Germinal center (tissue), 1 donor: Measurements from ENCODE around the gene MAP2K2.

Experiments used
- DNase-seq: peaks from one replicate; pipeline ENCODE4 v3.0.0; 2012; ENCODE audit warnings: mixed read lengths, low spot score

MAP2K2 gene

GRCh38 chr19:4099041-4099764 lies 24.7 kb downstream of the MAP2K2 start:
- no peak for DNase-seq

DNA sequence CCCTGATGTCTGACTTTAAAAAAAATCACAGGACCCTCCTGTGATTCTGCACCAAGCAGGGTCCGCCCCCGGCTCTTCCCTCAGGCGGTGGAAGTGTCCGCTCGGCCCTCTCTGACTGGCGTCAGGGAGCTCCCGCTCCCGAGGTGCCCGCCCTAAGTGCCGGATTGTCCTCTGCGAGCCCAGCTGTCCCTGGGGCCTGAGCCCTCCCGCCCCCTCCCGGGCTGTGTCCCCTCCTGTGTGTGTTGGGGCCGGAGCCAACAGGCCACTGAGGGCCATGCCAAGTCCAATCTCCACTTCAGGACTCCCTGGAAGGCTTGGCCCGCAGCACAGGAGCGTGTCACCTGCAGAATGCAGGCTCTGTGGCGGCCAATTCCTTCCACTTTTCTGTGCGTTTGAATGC lies 25.4 kb downstream of the MAP2K2 start:
- no peak for DNase-seq

- DNase-seq: no peak
These were observed 26.4 kb downstream of the MAP2K2 start for GRCh38 chr19:4097501-4097900.

- DNase-seq: no peak
These were observed 27.7 kb downstream of the MAP2K2 start for GRCh38 chr19:4096049-4096892.

- DNase-seq: no peak
These were observed 28.5 kb downstream of the MAP2K2 start for GRCh38 chr19:4095488-4095844.

- no peak for DNase-seq
These were observed 29.0 kb downstream of the MAP2K2 start for GRCh38 chr19:4094761-4095487.

DNA sequence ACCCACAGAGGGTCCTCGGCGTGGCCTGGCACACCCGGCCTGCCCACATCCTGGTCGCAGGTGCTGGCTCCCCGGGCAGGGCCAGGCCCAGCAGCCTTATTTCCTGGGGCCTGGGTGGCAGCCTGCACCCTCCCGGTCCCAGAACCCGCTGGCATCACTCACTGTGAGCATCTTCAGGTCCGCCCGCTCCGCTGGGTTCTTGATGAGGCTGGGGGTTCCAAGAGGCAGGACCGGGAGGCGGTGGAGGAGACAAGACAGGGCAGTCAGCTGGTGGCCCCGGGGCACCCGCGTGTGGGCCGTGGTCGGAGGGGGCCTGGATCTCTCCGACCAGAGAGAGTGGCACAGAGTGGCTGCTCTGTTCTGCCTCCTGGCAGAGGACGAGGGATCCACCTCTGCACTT lies 29.6 kb downstream of the MAP2K2 start:
- no peak for DNase-seq

DNA sequence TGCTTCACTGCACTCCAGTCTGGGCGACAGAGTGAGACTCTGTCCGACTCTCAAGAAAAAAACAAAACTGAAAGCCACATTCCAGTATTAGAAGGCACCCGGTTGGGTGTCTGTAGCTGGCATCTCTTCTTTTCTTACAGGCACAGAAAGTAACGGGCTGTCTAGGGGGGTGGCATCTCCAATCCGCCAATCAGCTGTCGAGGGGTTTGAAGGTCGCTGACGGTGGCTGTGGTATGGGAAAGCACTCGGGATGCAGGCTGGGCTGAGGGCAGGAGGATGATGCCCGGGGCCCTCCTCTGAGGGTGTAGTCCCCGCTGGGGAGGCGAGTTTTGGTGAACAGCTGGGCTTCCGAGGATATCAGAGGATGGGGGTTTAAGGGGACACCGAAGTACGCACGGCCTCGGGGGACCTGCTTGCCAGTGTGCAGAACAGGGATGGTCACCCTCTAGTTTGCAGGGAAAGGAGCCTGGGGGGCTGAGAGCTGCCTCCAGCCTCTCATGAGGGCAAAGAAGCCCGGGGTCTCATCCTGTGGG lies 30.2 kb downstream of the MAP2K2 start:
- DNase-seq: no peak

DNA sequence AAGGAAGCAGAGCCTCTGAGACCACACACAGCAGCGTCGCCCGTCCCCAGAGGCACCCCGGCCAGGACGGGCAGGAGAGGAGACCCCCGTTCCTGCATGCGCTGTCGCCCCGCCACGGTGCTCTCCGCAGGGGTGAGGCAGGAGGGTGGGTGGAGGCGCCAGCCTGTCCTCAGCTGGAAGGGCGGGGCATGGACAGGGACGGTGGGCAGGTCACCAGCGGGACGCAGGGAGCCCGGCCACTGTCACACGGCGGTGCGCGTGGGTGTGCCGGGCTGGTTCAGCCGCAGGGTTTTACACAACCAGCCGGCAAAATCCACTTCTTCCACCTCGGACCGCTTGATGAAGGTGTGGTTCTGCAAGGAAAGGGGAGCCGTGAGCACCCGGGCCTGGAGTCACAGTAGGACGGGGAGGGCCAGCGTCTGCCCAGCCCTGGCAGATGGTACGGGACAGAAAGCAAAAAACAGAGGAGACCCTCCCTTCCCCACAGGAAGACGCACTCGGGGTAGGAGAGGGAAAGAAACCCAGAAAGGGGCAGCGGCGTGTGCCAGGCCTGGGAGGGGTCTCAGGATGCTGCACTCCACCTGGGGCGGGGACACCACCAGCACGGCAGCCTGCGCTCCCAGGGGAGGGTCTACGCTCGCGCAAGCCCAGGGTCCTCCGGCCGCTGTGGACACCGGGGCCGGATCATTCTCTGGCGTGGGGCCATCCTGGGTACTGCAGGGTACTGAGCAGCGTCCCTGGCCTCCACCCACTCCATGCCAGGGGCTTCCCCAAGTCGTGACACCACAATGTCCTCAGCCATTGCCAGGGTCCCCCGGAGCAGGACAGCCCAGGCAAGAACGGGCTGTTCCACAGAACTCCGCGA lies 33.3 kb downstream of the MAP2K2 start:
- no peak for DNase-seq

- DNase-seq: no peak
These were observed 34.0 kb downstream of the MAP2K2 start for GRCh38 chr19:4089946-4090345.

DNA sequence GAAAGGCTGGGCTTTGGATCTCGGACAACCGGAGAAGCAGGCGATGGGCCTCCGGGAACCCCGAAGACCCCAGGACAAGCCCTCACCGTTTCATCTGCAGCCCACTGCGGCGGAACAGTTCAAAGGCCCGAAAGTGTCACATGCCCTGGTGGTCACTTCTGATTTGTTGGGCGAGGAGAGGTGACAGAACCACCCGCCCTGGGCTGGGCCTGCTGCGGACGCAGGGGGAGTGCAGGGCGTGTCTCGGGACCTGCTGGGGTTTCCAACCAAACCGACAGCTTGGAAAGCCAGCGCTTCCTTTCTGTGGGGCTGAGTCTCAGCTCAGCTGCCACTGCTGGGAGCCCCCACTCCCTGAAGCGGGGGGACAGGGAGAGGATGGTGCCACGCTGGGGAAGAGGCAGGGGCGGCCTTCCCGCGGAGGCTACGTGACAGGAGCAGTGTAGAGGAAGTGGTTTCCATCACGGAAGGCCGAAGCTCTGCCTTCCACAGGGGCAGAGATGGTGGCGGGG lies 34.5 kb downstream of the MAP2K2 start:
- no peak for DNase-seq

DNA sequence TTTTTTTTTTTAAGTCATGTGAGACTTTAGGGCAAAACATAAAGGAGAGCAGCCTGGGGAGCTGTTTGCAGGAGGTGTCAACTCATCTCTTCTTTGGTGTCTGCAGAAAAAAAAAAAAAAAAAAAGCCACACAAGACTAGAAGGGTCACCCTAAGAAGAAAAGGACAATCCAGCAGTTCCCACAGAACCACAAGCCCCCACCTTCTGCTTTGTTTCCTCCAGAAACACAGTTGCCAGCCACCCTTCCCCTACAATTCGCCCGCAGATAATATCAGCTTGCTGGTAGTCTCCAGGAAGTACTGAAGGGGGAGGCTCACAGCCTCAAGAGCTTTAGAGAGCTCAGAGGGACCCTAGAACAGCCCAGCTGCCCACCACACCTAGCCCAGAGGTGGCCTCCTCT lies 34.9 kb downstream of the MAP2K2 start:
- no peak for DNase-seq

- DNase-seq: no peak
These were observed 35.9 kb downstream of the MAP2K2 start for GRCh38 chr19:4087787-4088679.

DNA sequence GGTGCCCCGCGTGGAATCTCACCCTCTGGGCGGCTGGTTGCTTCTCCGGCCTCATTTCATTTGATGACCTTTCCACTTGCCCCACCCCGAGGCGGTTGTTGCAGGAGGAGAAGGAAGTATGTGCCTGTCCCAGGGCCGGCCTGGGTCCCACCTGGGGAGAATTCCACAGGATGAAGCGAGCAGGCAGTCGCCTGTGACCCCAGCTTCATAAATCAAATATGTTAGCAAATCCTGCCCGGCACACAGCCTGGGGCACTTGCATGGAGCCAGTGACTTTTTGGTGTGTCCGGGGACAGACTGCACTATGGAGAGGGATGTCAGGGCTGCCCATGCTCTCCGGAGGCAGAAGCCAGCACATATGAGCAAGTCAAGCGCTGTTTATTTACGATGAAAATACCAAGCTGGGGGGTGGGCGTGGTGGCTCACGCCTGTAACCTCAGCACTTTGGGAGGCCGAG lies 37.5 kb downstream of the MAP2K2 start:
- no peak for DNase-seq

DNA sequence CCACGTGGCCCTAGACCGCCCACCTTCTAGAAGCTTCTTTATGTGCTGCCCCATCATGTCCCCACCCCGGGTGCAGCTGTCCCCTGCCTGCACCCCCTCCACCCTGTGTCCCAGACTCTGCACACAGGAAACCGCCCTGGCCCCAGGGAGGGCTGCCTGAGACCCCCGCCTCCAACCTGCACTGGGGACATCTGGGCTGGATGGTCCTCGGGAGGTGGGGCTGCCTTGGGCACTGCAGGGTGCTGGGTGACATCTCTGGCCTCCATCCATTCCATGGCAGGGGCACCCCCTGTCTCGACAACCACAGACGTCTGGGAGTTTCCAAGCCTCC lies 39.4 kb downstream of the MAP2K2 start:
- DNase-seq: no peak

DNA sequence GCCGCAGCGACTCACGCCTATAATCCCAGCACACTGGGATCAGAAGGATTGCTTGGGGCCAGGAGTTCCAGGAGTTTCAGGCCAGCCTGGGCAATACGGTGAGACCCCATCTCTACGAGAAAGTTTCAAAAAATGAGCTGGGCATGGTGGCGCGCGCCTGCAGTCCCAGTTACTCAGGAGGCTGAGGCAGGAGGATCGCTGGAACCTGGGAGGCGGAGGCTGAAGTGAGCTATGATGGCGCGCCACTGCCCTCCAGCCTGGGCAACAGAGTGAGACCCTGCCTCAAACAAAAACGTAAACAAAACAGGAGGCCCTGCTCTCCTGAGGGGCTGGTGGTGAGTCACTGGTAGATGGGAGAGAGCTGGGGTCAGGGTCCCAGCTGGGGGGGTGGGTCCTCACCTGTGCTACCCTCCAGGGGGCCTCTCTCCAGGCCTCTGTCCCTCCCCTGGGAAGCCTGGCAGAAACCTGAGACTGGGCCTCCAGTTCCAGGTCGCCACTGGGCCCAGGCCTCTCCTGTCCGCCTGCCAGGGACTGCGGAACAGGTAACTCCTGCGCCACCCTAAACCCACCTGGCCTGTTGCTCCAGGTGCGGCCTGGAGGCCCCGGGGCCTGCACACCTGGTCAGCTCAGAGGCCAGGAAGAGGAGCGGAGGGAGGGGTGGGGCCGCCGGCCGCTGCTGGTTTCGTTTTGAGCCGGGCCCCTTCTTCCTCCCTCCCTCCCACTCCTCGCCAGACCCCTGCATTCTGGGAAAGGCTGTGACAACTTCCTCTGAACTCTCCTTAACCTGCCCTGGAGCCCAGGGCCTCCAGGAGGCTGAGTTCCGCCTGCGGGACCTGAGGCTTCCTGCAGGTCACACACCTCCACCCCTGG lies 40.0 kb downstream of the MAP2K2 start:
- no peak for DNase-seq

- DNase-seq: no peak
These were observed 41.8 kb downstream of the MAP2K2 start for GRCh38 chr19:4082172-4082571.

DNA sequence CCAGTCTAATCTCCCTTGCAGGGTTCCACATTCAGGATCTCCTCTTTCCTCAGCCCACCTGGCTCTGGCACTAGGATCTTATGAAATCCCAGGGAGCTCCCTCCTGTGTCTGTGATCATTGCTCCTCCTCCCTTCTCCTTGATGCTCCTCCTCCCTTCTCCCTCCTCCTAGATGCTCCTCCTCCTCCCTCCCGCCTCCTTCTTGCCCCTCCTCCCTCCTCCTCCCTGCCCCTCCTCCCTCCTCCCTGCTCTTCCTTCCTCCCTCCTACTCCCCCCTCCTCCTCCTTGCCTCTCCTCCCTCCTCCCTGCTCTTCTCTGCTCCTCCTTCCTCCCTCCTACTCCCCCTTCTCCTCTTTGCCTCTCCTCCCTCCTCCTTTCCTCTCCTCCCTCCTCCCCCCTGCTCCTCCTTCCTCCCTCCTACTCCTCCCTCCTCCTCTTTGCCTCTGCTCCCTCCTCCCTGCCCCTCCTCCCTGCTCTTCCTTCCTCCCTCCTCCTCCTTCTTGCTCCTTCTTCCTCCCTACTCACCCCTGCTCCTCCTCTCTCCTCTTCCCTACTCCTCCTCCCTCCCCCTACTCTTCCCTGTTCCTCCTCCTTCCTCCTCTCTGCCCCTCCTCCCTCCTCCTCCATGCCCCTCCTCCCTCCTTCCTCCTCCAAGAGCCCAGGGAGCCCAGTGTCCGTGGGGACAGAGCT lies 42.3 kb downstream of the MAP2K2 start:
- DNase-seq: no peak

GRCh38 chr19:4080473-4080872 lies 43.4 kb downstream of the MAP2K2 start:
- no peak for DNase-seq
